A673 (cell line): Measurements from ENCODE around the gene PARS2. TPM values are rescaled to one million over a fixed set of nuclear protein-coding genes. Genes with fewer than 3 reads are reported as not detected.

ENCODE experiments used
- BruUV-seq: library from RNA; stranded (reverse); fragments of 400-500 nt; replicated peaks from 2 replicates; lab custom pipeline; 2021; lab: Mats Ljungman, UMichigan
- CTCF ChIA-PET: fragments of 300-600 bp; sonication (Branson Sonifier 250); formaldehyde crosslinking; loops from one replicate; lab custom pipeline; 2022; ENCODE audit warnings: antibody characterized with exemption; lab: Charles Lee
- POLR2A ChIA-PET: fragments of 300-600 bp; sonication (Branson Sonifier 250); formaldehyde crosslinking; loops from one replicate; lab custom pipeline; 2022; ENCODE audit warnings: antibody characterized with exemption; ENCODE audit not compliant: low non-redundant PET; lab: Charles Lee
- DNase-seq: peaks from one replicate; pipeline ENCODE4 v3.0.0-alpha.2; 2015; ENCODE audit warnings: low spot score
- H3K27ac ChIP-seq: fragments of 200-600 bp; sonication (generic); 2 replicates; pipeline ENCODE4 v1.5.1; 2016; ENCODE audit warnings: mixed run types, low read depth, mild to moderate bottlenecking, mixed read lengths, antibody characterized with exemption, low read length; ENCODE audit not compliant: poor library complexity, severe bottlenecking
- H3K27me3 ChIP-seq: fragments of 200-600 bp; sonication (generic); replicated peaks from 2 replicates; pipeline ENCODE4 v1.6.1; 2017; ENCODE audit warnings: mixed run types, low read depth, mild to moderate bottlenecking, mixed read lengths, antibody characterized with exemption, low read length; ENCODE audit not compliant: insufficient read depth, poor library complexity
- H3K36me3 ChIP-seq: fragments of 200-600 bp; sonication (generic); 2 replicates; pipeline ENCODE4 v1.6.1; 2016; ENCODE audit warnings: mixed run types, mild to moderate bottlenecking, mixed read lengths, antibody characterized with exemption, low read length; ENCODE audit not compliant: insufficient read depth, poor library complexity, severe bottlenecking
- H3K4me1 ChIP-seq: fragments of 200-600 bp; sonication (generic); 2 replicates; pipeline ENCODE4 v1.6.1; 2017; ENCODE audit warnings: mixed run types, mild to moderate bottlenecking, mixed read lengths, antibody characterized with exemption, low read length; ENCODE audit not compliant: insufficient read depth, poor library complexity, severe bottlenecking
- H3K4me3 ChIP-seq: fragments of 200-600 bp; sonication (generic); 2 replicates; pipeline ENCODE4 v1.5.1; 2016; ENCODE audit warnings: low read depth, mixed run types, mild to moderate bottlenecking, mixed read lengths, low read length; ENCODE audit not compliant: poor library complexity, severe bottlenecking
- H3K9me3 ChIP-seq: fragments of 200-600 bp; sonication (generic); 2 replicates; pipeline ENCODE4 v1.6.1; 2016; ENCODE audit warnings: mixed run types, low read depth, mild to moderate bottlenecking, mixed read lengths, antibody characterized with exemption, low read length; ENCODE audit not compliant: poor library complexity, severe bottlenecking
- EZH2 ChIP-seq: fragments of 200-600 bp; sonication (generic); IDR thresholded peaks from 2 replicates; pipeline ENCODE4 v1.6.1; 2017; ENCODE audit warnings: borderline replicate concordance, low read depth, mild to moderate bottlenecking, mixed read lengths, antibody characterized with exemption, low read length; ENCODE audit not compliant: poor library complexity, severe bottlenecking
- intact Hi-C: fragments of 100-400 bp; cut with micrococcal nuclease; formaldehyde crosslinking; loops from one replicate; pipeline ENCODE4 v1.10.0; 2022; ENCODE audit not compliant: unreplicated experiment
- total RNA-seq: library from RNA; stranded (reverse); gene quantifications from 2 replicates; pipeline ENCODE4 v1.2.3, GENCODE V29; 2021
- TF ChIP-seq, protein P1 (sequence below): fragments of 300-800, 200-600 bp; sonication (generic); conservative IDR thresholded peaks from 2 replicates; pipeline ENCODE4 v1.5.1; 2017; ENCODE audit warnings: low read depth, mild to moderate bottlenecking, antibody characterized with exemption, low read length, moderate library complexity, mixed read lengths

Gene PARS2
- total RNA-seq, 1 experiment from 2014 or later: 6.9 TPM

DNA sequence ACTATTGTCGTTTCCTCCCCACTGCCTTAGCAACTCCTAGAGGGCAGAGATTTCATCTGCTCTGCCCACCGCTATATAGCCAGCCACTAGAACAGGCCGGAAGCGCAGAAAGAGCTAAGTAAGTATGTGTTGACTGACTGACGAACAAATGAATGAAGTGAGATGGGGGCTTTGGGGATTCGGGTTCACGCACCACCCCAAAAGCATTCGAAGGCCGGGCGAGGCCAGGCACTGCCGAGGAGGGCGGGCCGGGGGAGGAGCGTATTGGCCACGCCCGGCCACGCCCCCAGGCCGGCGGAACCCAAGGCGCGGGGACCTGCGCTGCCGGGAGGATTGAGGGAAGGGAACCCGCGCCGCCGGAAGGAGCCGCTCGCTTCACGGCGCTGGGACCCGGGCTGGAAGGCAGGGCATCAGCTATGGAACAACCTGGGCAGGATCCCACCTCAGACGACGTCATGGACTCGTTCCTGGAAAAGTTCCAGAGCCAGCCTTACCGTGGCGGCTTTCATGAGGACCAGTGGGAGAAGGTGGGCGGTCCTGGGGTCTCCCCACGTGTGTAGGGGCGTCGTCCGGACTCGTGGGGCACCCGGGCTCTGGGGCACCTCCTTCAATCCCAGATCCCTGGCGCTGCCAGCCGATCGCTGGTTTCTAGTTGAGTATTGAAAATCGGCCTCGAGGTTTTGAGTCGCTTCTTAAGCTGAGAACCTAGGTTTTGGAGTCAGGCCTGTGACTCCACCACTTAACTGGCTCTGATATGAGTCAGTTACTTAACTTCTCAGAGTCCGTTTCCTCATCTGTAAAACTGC lies 48.6 kb downstream of the PARS2 start, which contains the start of gene TTC4:
Gene TTC4 (plus strand): TSS at position 369 of the 806 bp plus-strand sequence. CDS start 48 bp downstream, at position 417.
- DNase-seq: peak; percentile 91
- BruUV-seq: TSS peak; percentile 65
- Histone ChIP-seq H3K27me3 (peaks cover 7% of the 10 kb centered on the region), H3K36me3 (peaks cover 16% of the 10 kb centered on the region), H3K27ac (peak within 1 kb of the TSS; percentile 65), H3K4me3 (peak within 1 kb of the TSS; percentile 95), H3K4me1 (peaks cover 7% of the 10 kb centered on the region), H3K9me3 (no peaks in the 10 kb centered on the region)
- ChIA-PET POLR2A (interaction anchor here (0.5 kb wide), 1 partner anchor 171 kb away, joined by 9 read pairs; the partner anchor contains the start of gene DHCR24), CTCF (no interaction called here)
- intact Hi-C loops: no loop called here
- no peak for TF ChIP-seq EZH2
- TF ChIP-seq, protein P1, sequence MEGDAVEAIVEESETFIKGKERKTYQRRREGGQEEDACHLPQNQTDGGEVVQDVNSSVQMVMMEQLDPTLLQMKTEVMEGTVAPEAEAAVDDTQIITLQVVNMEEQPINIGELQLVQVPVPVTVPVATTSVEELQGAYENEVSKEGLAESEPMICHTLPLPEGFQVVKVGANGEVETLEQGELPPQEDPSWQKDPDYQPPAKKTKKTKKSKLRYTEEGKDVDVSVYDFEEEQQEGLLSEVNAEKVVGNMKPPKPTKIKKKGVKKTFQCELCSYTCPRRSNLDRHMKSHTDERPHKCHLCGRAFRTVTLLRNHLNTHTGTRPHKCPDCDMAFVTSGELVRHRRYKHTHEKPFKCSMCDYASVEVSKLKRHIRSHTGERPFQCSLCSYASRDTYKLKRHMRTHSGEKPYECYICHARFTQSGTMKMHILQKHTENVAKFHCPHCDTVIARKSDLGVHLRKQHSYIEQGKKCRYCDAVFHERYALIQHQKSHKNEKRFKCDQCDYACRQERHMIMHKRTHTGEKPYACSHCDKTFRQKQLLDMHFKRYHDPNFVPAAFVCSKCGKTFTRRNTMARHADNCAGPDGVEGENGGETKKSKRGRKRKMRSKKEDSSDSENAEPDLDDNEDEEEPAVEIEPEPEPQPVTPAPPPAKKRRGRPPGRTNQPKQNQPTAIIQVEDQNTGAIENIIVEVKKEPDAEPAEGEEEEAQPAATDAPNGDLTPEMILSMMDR: no peak

DNA sequence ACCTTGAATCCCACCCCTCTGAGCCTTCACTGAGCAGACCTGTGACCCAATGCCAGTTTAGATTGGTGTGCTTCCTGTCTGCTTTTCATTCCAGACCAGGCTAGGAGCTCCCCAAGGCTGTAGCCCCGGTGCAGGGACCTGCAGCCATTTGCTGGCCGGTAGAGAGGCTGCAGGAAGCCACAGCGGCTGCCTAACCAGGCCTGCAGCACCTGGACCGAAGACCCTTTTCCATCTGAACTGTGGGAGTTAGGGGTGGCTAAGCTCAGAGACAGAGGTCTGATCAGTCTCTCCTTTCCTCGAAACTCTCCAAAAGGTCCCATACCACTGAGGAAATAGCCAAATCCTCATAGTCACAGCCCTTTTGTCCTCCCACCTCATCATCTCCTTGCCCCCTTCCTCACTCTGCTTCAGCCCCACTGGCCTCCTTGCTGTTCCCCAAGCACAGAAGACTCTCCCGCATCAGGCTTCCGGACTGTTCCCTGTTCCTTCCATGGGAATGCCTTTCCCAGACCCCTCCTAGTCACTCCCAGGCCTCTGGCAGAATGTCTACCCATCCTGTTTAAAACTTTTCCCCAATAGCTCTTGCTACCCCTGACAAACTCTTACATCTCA lies 49.3 kb downstream of the PARS2 start:
- H3K27me3 ChIP-seq: peaks cover 13% of the 10 kb centered on the region
- peak overlapping the region; percentile 95 for H3K4me3 ChIP-seq
- BruUV-seq: no TSS peak
- peaks cover 7% of the 10 kb centered on the region for H3K4me1 ChIP-seq
- intact Hi-C loops: no loop called here
- H3K27ac ChIP-seq: no peak overlapping the region
- H3K9me3 ChIP-seq: no peaks in the 10 kb centered on the region
- no peak for TF ChIP-seq EZH2
- TF ChIP-seq, protein P1: no peak
- ChIA-PET POLR2A (interaction anchor here (0.5 kb wide), 1 partner anchor 172 kb away, joined by 9 read pairs; the partner anchor contains the start of gene DHCR24), CTCF (no interaction called here)
- DNase-seq: no peak
- H3K36me3 ChIP-seq: peaks cover 11% of the 10 kb centered on the region

- BruUV-seq: no TSS peak
- Histone ChIP-seq H3K9me3 (no peaks in the 10 kb centered on the region), H3K36me3 (no peaks in the 10 kb centered on the region), H3K4me1 (peaks cover under 1% of the 10 kb centered on the region), H3K4me3 (no peak overlapping the region), H3K27ac (no peak overlapping the region), H3K27me3 (peaks cover 29% of the 10 kb centered on the region)
- no peak for DNase-seq
- intact Hi-C loops: no loop called here
- TF ChIP-seq, protein P1: no peak
- TF ChIP-seq EZH2: no peak
- ChIA-PET POLR2A (no interaction called here), CTCF (no interaction called here)
Observed at GRCh38 chr1:54711536-54711935, 52.8 kb downstream of the PARS2 start.
